Neural progenitor cell (in vitro differentiated cells): Measurements from ENCODE around the gene TOR3A.

Source experiments
- CTCF ChIP-seq: fragments of 200-600 bp; sonication (generic); IDR thresholded peaks from 2 replicates; pipeline ENCODE4 v1.5.1; 2017; ENCODE audit warnings: antibody characterized with exemption, mild to moderate bottlenecking
- EZH2 ChIP-seq: fragments of 200-600 bp; sonication (generic); IDR thresholded peaks from 2 replicates; pipeline ENCODE4 v1.6.1; 2017; ENCODE audit warnings: antibody characterized with exemption, mild to moderate bottlenecking, moderate library complexity
- EZH2phosphoT487 ChIP-seq: fragments of 200-600 bp; sonication (generic); IDR thresholded peaks from 2 replicates; pipeline ENCODE4 v1.6.1; 2017; ENCODE audit warnings: antibody characterized with exemption

GRCh38 chr1:179127163-179127895 lies 45.5 kb downstream of the TOR3A start:
- TF ChIP-seq EZH2 (no peak), EZH2phosphoT487 (no peak), CTCF (no peak)
